K562 (cell line): ENCODE measurements around the gene INTS12. TPM values are rescaled to one million over a fixed set of nuclear protein-coding genes. Genes with fewer than 3 reads are reported as not detected.

Experiments used
- ARID3B ChIP-seq: fragments of 250-450 bp; sonication (Bioruptor Pico); IDR thresholded peaks from 2 replicates; pipeline ENCODE4 v1.4.0; 2020; ENCODE audit warnings: borderline replicate concordance
- POLR2G ChIP-seq: fragments of 200-400 bp; formaldehyde crosslinking; IDR thresholded peaks from 2 replicates; pipeline ENCODE4 v1.6.1; 2017; ENCODE audit warnings: low read depth, mild to moderate bottlenecking, antibody characterized with exemption, low read length, moderate library complexity
- SIX5 ChIP-seq, 2 experiments: IDR thresholded peaks; 2 replicates each; pipeline ENCODE4 v1.6.1; 2011; ENCODE audit warnings: low read length in 2 of 2, borderline replicate concordance in 1 of 2, low read depth in 1 of 2, mild to moderate bottlenecking in 1 of 2, moderate library complexity in 1 of 2; ENCODE audit not compliant: insufficient read depth in 1 of 2
- SMARCB1 ChIP-seq: IDR thresholded peaks from 2 replicates; pipeline ENCODE4 v1.6.1; 2011; ENCODE audit warnings: improper control_type of control experiment, low read depth; ENCODE audit not compliant: insufficient read length
- ZHX1 ChIP-seq: fragments of 150-350 bp; conservative IDR thresholded peaks from 2 replicates; pipeline ENCODE4 v1.6.1; 2014; ENCODE audit warnings: low read length
- ZNF124 ChIP-seq: sonication (generic); formaldehyde crosslinking; IDR thresholded peaks from 2 replicates; pipeline ENCODE4 v1.8.1; 2022; ENCODE audit warnings: missing genetic modification reagents
- ZNF197 ChIP-seq: fragments of 200-800 bp; sonication (Bioruptor generic); IDR thresholded peaks from 2 replicates; pipeline ENCODE4 v1.6.1; 2016; ENCODE audit warnings: low read depth, missing genetic modification characterization, missing compliant biosample characterization
- ZNF318 ChIP-seq, 2 experiments: fragments of 450-650 bp; IDR thresholded peaks; 2 replicates each; pipeline ENCODE4 v1.6.1; 2016; ENCODE audit warnings: mild to moderate bottlenecking in 2 of 2, borderline replicate concordance in 1 of 2, low read depth in 1 of 2, moderate library complexity in 1 of 2
- ZNF639 ChIP-seq, 2 experiments: fragments of 200-800 bp in 1 of 2; sonication (Bioruptor generic) in 1 of 2; sonication (generic) in 1 of 2; formaldehyde crosslinking in 1 of 2; IDR thresholded peaks in 1 of 2; conservative IDR thresholded peaks in 1 of 2; 2 replicates each; pipeline versions ENCODE4 v1.5.0 to v1.6.1; 2016 to 2020; ENCODE audit warnings: missing compliant biosample characterization in 1 of 2, missing genetic modification characterization in 1 of 2, missing genetic modification reagents in 1 of 2
- polyA plus RNA-seq, 8 experiments: library from polyadenylated mRNA; depleted of rRNA in 4 of 8; stranded (reverse) in 5 of 8; unstranded in 3 of 8; fragments of >200 nt; fragmentation: Nextera tagmentation in 2 of 8; fragmentation: Illumina TruSeq in 1 of 8; extraction: Ambion mirVana in 2 of 8; extraction: Trizol in 1 of 8; gene quantifications; 2 replicates each; pipeline versions ENCODE4 v1.2.1 to v1.2.3, GENCODE V29; 2011 to 2014; ENCODE audit warnings: inconsistent platforms in 1 of 8, missing spikeins in 1 of 8
- total RNA-seq, 7 experiments: library from RNA; depleted of rRNA in 6 of 7; stranded (reverse); fragments of >200 nt in 6 of 7; fragmentation: Illumina TruSeq in 2 of 7; extraction: Trizol in 2 of 7; gene quantifications; 2 replicates each; pipeline versions ENCODE4 v1.2.1 to v1.2.3, GENCODE V29; 2011 to 2021; ENCODE audit warnings: low replicate concordance in 1 of 7

INTS12 gene
- total and polyA plus RNA-seq, 9 of the 15 experiments (the other 6 are each of a cell fraction or from before 2014, with no cell fraction given) = 24.5 to 82.9 (median 41.2) TPM

GRCh38 chr4:105708181-105709080 lies at the start of gene INTS12, which contains the start of gene GSTCD (continued):
- TF ChIP-seq SIX5 (IDR thresholded peaks at IDR 0.05; ENCODE audit: borderline replicate concordance in 1 of 2, insufficient read depth in 1 of 2, low read depth in 1 of 2, low read length in 2 of 2) (peak; percentile 62 to 66; a peak in 3 of 4 replicates), ZNF318 (IDR thresholded peaks at IDR 0.05; ENCODE audit: borderline replicate concordance in 1 of 2, low read depth in 1 of 2) (no peak), ZHX1 (peak; percentile 86), ZNF197 (CRISPR knock-in tag) (no peak), ARID3B (CRISPR knock-in tag) (no peak), ZNF639 (CRISPR knock-in tag; conservative IDR thresholded peaks at IDR 0.05 in 1 of 2, IDR thresholded peaks at IDR 0.05 in 1 of 2) (peak in 1 of 2 experiments; percentile 100; a peak in 3 of 4 replicates), SMARCB1 (no peak), ZNF124 (CRISPR knock-in tag) (0 out of 2 replicates have a peak, but pooled peaks have one; percentile 45), POLR2G (peak; percentile 90)
